HepG2 (cell line): ENCODE data around the gene DDI2. TPM values are rescaled to one million over a fixed set of nuclear protein-coding genes. Genes with fewer than 3 reads are reported as not detected.

Experiments
- ATAC-seq: fragments of 200-7000 bp; cut with Tn5 transposase; 3 replicates; pipeline ENCODE4 v1.9.1; 2020; ENCODE audit warnings: mild to moderate bottlenecking, moderate library complexity
- BruUV-seq: library from RNA; stranded (reverse); fragments of 400-500 nt; replicated peaks from 2 replicates; lab custom pipeline; 2021; lab: Mats Ljungman, UMichigan
- CTCF ChIA-PET: fragments of 300-600 bp; formaldehyde crosslinking; extraction: SDS; loops from one replicate; lab custom pipeline; 2021; ENCODE audit warnings: low total read pairs, inconsistent platforms, low intra/inter-chr PET ratio; lab: Yijun Ruan, JAX
- POLR2A ChIA-PET: fragments of 350-600 bp; sonication (Branson Sonifier 250); formaldehyde crosslinking; loops from one replicate; lab custom pipeline; 2020; ENCODE audit warnings: antibody characterized with exemption, inconsistent platforms; lab: Yijun Ruan, JAX
- DNase-seq: peaks from one replicate; pipeline ENCODE4 v3.0.0-alpha.2; 2015; ENCODE audit warnings: low spot score
- FAIRE-seq: peaks from 3 replicates; lab custom pipeline; 2011; peaks lifted over from hg19 to GRCh38; lab: Jason Lieb, UNC
- H2AFZ ChIP-seq: one replicate; pipeline ENCODE4 v1.6.1; 2011; ENCODE audit warnings: low read length, inconsistent platforms
- H3K27ac ChIP-seq: fragments of 300-600 bp; 3 replicates; pipeline ENCODE4 v1.8.0; 2011; ENCODE audit warnings: mixed run types, mild to moderate bottlenecking, mixed read lengths, low read length, inconsistent platforms; ENCODE audit not compliant: insufficient read depth; ENCODE audit errors: extremely low read length
- H3K27me3 ChIP-seq, 2 experiments: fragments of 200-600 bp in 1 of 2; 2 replicates in 1 of 2; 3 replicates in 1 of 2; pipeline versions ENCODE4 v1.6.0 to v1.8.0; 2011; ENCODE audit warnings: low read length in 2 of 2, mild to moderate bottlenecking in 2 of 2, moderate library complexity in 2 of 2, inconsistent platforms in 1 of 2; ENCODE audit not compliant: insufficient read depth in 2 of 2, control insufficient read depth in 1 of 2
- H3K36me3 ChIP-seq, 2 experiments: fragments of 200-600 bp in 1 of 2; replicated peaks in 1 of 2; 2 replicates in 1 of 2; 3 replicates in 1 of 2; pipeline versions ENCODE4 v1.5.1 to v1.8.0; 2011; ENCODE audit warnings: low read length in 2 of 2, inconsistent platforms in 1 of 2; ENCODE audit not compliant: insufficient read depth in 2 of 2, control insufficient read depth in 1 of 2
- H3K4me1 ChIP-seq: 2 replicates; pipeline ENCODE4 v1.5.1; 2012; ENCODE audit warnings: low read length, inconsistent platforms; ENCODE audit not compliant: insufficient read depth
- H3K4me2 ChIP-seq: 2 replicates; pipeline ENCODE4 v1.6.0; 2011; ENCODE audit warnings: low read depth, low read length, inconsistent platforms
- H3K4me3 ChIP-seq, 3 experiments: fragments of 200-600 bp in 1 of 3; sonication (generic), shearing (Covaris generic) in 1 of 3; replicated peaks in 1 of 3; 2 replicates each; pipeline ENCODE4 v1.5.1; 2011 to 2016; ENCODE audit warnings: low read length in 3 of 3, inconsistent platforms in 2 of 3, low read depth in 2 of 3, mild to moderate bottlenecking in 2 of 3, control low read depth in 1 of 3, mixed read lengths in 1 of 3; ENCODE audit not compliant: insufficient read depth in 1 of 3
- H3K79me2 ChIP-seq: one replicate; pipeline ENCODE4 v1.6.1; 2011; ENCODE audit warnings: low read length, inconsistent platforms; ENCODE audit not compliant: insufficient read depth
- H3K9ac ChIP-seq: 2 replicates; pipeline ENCODE4 v1.6.0; 2011; ENCODE audit warnings: mild to moderate bottlenecking, low read depth, low read length, inconsistent platforms; ENCODE audit not compliant: insufficient read depth
- H3K9me3 ChIP-seq: 2 replicates; pipeline ENCODE4 v1.5.1; 2012; ENCODE audit warnings: mild to moderate bottlenecking, low read length
- H4K20me1 ChIP-seq: 2 replicates; pipeline ENCODE4 v1.6.0; 2011; ENCODE audit warnings: inconsistent platforms, mild to moderate bottlenecking, low read length, moderate library complexity; ENCODE audit not compliant: insufficient read depth
- CEBPB ChIP-seq: IDR thresholded peaks from 2 replicates; pipeline ENCODE4 v1.6.1; 2011; ENCODE audit warnings: low read depth, low read length, improper control_type of control experiment, borderline replicate concordance
- ETV5 ChIP-seq: IDR thresholded peaks from 2 replicates; pipeline ENCODE4 v1.6.1; 2018; ENCODE audit warnings: missing biosample characterization, missing genetic modification reagents, inconsistent platforms, borderline replicate concordance
- HNF4A ChIP-seq: sonication (generic); formaldehyde crosslinking; IDR thresholded peaks from 2 replicates; pipeline ENCODE4 v1.4.0; 2020; ENCODE audit warnings: missing genetic modification reagents
- KLF6 ChIP-seq: IDR thresholded peaks from 2 replicates; pipeline ENCODE4 v1.8.0; 2016; ENCODE audit warnings: missing biosample characterization, missing genetic modification reagents
- MAFK ChIP-seq, 2 experiments: IDR thresholded peaks in 1 of 2; conservative IDR thresholded peaks in 1 of 2; 2 replicates each; pipeline ENCODE4 v1.6.1; 2011; ENCODE audit warnings: improper control_type of control experiment in 2 of 2, low read length in 2 of 2
- MYNN ChIP-seq: sonication (generic); formaldehyde crosslinking; IDR thresholded peaks from 2 replicates; pipeline ENCODE4 v1.4.0; 2020; ENCODE audit warnings: mild to moderate bottlenecking, low read depth, missing genetic modification reagents
- NFE2L1 ChIP-seq: sonication (generic); formaldehyde crosslinking; IDR thresholded peaks from 2 replicates; pipeline ENCODE4 v1.4.0; 2020; ENCODE audit warnings: missing genetic modification reagents, mild to moderate bottlenecking, borderline replicate concordance
- NR1H2 ChIP-seq: sonication (generic); formaldehyde crosslinking; IDR thresholded peaks from 2 replicates; pipeline ENCODE4 v1.8.1; 2022; ENCODE audit warnings: low read depth, missing genetic modification reagents, borderline replicate concordance
- SAP130 ChIP-seq: IDR thresholded peaks from 2 replicates; pipeline ENCODE4 v1.6.1; 2016; ENCODE audit warnings: low read depth
- ZKSCAN1 ChIP-seq: fragments of 150-350 bp; IDR thresholded peaks from 2 replicates; pipeline ENCODE4 v1.6.1; 2014; ENCODE audit warnings: low read length
- ZNF274 ChIP-seq: sonication (generic); formaldehyde crosslinking; IDR thresholded peaks from 2 replicates; pipeline ENCODE4 v1.5.1; 2020; ENCODE audit warnings: mild to moderate bottlenecking, missing genetic modification reagents
- ZNF451 ChIP-seq: sonication (generic); formaldehyde crosslinking; IDR thresholded peaks from 2 replicates; pipeline ENCODE4 v1.5.0; 2020; ENCODE audit warnings: mild to moderate bottlenecking, missing genetic modification reagents
- ZNF883 ChIP-seq: sonication (generic); formaldehyde crosslinking; IDR thresholded peaks from 2 replicates; pipeline ENCODE4 v1.5.1; 2020; ENCODE audit warnings: mild to moderate bottlenecking, missing genetic modification reagents; ENCODE audit errors: not compliant biosample characterization
- WGBS: methylation state at CpG from one replicate; pipeline ENCODE4 v1.1.6; 2017; ENCODE audit warnings: low lambda C conversion rate; 5-methylcytosine and 5-hydroxymethylcytosine counted together
- in situ Hi-C: cut with HindIII; loops from 2 replicates; pipeline ENCODE4 v1.10.0; 2017; ENCODE audit warnings: low pct_unique_long_range_greater_than_20kb; ENCODE audit not compliant: extremely low pct_ligation_motif_present
- intact Hi-C: fragments of 100-400 bp; cut with micrococcal nuclease; formaldehyde crosslinking; loops from one replicate; pipeline ENCODE4 v1.10.0; 2022; ENCODE audit not compliant: unreplicated experiment
- polyA plus RNA-seq, 8 experiments: library from polyadenylated mRNA; depleted of rRNA in 3 of 8; stranded (reverse) in 7 of 8; unstranded in 1 of 8; fragments of >200 nt; fragmentation: Illumina TruSeq in 4 of 8; extraction: Trizol in 4 of 8; gene quantifications; 2 replicates each; pipeline versions ENCODE4 v1.2.1 to v1.2.3, GENCODE V29; 2011 to 2016; ENCODE audit warnings: low read depth in 4 of 8, missing spikeins in 1 of 8, mixed read lengths in 1 of 8; ENCODE audit not compliant: insufficient read depth in 1 of 8
- total RNA-seq, 5 experiments: library from RNA; depleted of rRNA; stranded (reverse); fragments of >200 nt; fragmentation: Illumina TruSeq; extraction: Trizol; gene quantifications; 2 replicates each; pipeline ENCODE4 v1.2.3, GENCODE V29; 2016; ENCODE audit warnings: low read depth in 1 of 5
- TF ChIP-seq, protein P1 (sequence below): sonication (generic); formaldehyde crosslinking; IDR thresholded peaks from 2 replicates; pipeline ENCODE4 v1.5.0; 2020; ENCODE audit warnings: missing genetic modification reagents
- TF ChIP-seq, protein P2 (sequence below): sonication (generic); formaldehyde crosslinking; IDR thresholded peaks from 2 replicates; pipeline ENCODE4 v1.5.0; 2020; ENCODE audit warnings: mild to moderate bottlenecking, missing genetic modification reagents
- TF ChIP-seq, protein P3 (sequence below): IDR thresholded peaks from 2 replicates; pipeline ENCODE4 v1.6.1; 2016; ENCODE audit warnings: missing biosample characterization, missing genetic modification reagents, low read depth

Gene DDI2
- total and polyA plus RNA-seq, 2 of the 13 experiments (the other 11 are each of a cell fraction or from before 2014, with no cell fraction given): 8.5 to 25.7 TPM

DNA sequence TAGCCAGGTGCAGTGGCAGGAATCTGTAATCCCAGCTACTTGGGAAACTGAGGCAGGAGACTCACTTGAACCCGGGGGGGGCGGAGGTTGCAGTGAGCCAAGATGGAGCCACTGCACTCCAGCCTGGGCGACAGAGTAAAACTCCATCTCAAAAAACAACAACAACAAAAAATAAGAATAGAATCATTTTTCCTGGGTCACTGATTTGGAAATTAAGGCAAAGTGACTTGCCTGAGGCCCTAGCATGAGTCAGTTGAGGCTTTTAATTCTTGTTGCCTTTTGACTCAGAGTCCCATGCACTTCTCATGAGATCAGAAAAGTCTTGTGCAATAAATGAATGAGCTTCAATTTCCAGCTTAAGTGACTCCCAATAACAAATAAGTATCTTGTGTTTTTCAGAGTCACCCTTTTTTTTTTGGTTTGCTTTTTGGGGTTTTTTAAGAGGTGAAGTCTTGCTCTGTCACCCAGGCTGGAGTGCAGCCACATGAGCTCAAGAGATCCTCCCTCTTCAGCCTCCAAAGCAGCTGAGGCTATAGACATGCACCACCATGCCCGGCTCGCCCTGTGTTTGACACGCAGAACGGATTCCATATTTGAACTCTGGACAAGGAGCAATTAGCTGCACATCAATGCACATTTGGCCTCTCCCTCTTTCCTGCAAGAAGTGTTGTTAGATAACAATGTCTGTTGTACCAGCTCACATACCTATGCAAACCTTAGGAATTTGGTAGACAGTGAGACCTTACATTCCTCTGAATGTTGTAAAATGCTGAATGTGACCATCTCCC lies 63.5 kb downstream of the DDI2 start:
- FAIRE-seq (peak; percentile 8), DNase-seq (peak; percentile 20), ATAC-seq (peak; percentile 9; the same call in 1 of the 3 replicates)
- CTCF ChIA-PET: no interaction called here
- Histone ChIP-seq H3K27me3 (no peaks in the 10 kb centered on the region), H3K4me1 (peaks cover 43% of the 10 kb centered on the region), H3K27ac (no peak overlapping the region), H3K79me2 (peaks cover 10% of the 10 kb centered on the region), H3K4me3 (no peak overlapping the region), H2AFZ (no peak overlapping the region), H3K36me3 (no peaks in the 10 kb centered on the region), H3K9me3 (no peaks in the 10 kb centered on the region), H4K20me1 (0 out of 2 replicates have a peak, but pooled peaks cover 2% of the 10 kb centered on the region), H3K9ac (no peak overlapping the region), H3K4me2 (peak overlapping the region; percentile 59)
- WGBS: 30% methylated on average over 7 of the region's 7 CpGs
- intact Hi-C loops: loop anchor here (10.0 kb wide), 2 partner anchors 56 to 64 kb away; partner anchors contain the start of gene TMEM82
- BruUV-seq: no TSS peak
- in situ Hi-C loops: no loop called here
- TF ChIP-seq ZKSCAN1 (no peak), CEBPB (peak; percentile 48; the same call in 1 of the 2 replicates), MYNN (CRISPR knock-in tag) (no peak), ZNF451 (CRISPR knock-in tag) (no peak), ETV5 (CRISPR knock-in tag) (no peak), SAP130 (0 out of 2 replicates have a peak, but pooled peaks have one; percentile 18), ZNF274 (CRISPR knock-in tag) (no peak), KLF6 (no peak), ZNF883 (no peak), HNF4A (CRISPR knock-in tag) (peak; percentile 31; the same call in 1 of the 2 replicates), NR1H2 (CRISPR knock-in tag) (no peak), MAFK (conservative IDR thresholded peaks at IDR 0.05 in 1 of 2, IDR thresholded peaks at IDR 0.05 in 1 of 2; ENCODE audit: low read length in 2 of 2) (no peak), NFE2L1 (CRISPR knock-in tag) (no peak)
- TF ChIP-seq, protein P1, sequence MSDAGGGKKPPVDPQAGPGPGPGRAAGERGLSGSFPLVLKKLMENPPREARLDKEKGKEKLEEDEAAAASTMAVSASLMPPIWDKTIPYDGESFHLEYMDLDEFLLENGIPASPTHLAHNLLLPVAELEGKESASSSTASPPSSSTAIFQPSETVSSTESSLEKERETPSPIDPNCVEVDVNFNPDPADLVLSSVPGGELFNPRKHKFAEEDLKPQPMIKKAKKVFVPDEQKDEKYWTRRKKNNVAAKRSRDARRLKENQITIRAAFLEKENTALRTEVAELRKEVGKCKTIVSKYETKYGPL (CRISPR knock-in tag): no peak
- TF ChIP-seq, protein P2, sequence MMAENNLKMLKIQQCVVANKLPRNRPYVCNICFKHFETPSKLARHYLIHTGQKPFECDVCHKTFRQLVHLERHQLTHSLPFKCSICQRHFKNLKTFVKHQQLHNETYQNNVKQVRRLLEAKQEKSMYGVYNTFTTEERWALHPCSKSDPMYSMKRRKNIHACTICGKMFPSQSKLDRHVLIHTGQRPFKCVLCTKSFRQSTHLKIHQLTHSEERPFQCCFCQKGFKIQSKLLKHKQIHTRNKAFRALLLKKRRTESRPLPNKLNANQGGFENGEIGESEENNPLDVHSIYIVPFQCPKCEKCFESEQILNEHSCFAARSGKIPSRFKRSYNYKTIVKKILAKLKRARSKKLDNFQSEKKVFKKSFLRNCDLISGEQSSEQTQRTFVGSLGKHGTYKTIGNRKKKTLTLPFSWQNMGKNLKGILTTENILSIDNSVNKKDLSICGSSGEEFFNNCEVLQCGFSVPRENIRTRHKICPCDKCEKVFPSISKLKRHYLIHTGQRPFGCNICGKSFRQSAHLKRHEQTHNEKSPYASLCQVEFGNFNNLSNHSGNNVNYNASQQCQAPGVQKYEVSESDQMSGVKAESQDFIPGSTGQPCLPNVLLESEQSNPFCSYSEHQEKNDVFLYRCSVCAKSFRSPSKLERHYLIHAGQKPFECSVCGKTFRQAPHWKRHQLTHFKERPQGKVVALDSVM (CRISPR knock-in tag): peak; percentile 79
- TF ChIP-seq, protein P3, sequence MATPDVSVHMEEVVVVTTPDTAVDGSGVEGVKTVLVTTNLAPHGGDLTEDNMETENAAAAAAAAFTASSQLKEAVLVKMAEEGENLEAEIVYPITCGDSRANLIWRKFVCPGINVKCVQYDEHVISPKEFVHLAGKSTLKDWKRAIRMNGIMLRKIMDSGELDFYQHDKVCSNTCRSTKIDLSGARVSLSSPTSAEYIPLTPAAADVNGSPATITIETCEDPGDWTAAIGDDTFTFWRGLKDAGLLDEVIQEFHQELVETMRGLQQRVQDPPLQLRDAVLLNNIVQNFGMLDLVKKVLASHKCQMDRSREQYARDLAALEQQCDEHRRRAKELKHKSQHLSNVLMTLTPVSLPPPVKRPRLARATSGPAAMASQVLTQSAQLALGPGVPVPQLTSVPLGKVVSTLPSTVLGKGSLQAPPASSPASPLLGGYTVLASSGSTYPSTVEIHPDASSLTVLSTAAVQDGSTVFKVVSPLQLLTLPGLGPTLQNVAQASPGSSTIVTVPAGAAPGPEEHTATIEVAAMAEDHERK (CRISPR knock-in tag): no peak
- POLR2A ChIA-PET: interaction anchor here (1.4 to 2.4 kb wide), 3 partner anchors 11 to 100 kb away, joined by 3 to 12 read pairs (median 8); no protein-coding TSS in a partner anchor
